Measurements from ENCODE around the gene NR5A2.

NR5A2 gene

GRCh38 chr1:200131551-200132125, 104.1 kb downstream of the NR5A2 start:
- no peaks in the 10 kb centered on the region for H3K4me1 ChIP-seq
- H3K4me2 ChIP-seq (ENCODE audit: low read length) = no peak overlapping the region
- TF ChIP-seq CTCF (IDR thresholded peaks at IDR 0.05) = no peak
- H2AFZ ChIP-seq = no peak overlapping the region
- no peak overlapping the region for H3K9ac ChIP-seq
- no peaks in the 10 kb centered on the region for H3K36me3 ChIP-seq (ENCODE audit: control insufficient read depth, insufficient read depth, low read length)
- no peaks in the 10 kb centered on the region for H3K79me2 ChIP-seq
- H3K9me3 ChIP-seq (ENCODE audit: control insufficient read depth, low read length) = no peaks in the 10 kb centered on the region
- H3K4me3 ChIP-seq (ENCODE audit: low read depth, low read length) = no peak overlapping the region
- H3K27ac ChIP-seq = no peak overlapping the region
- no peaks in the 10 kb centered on the region for H3K27me3 ChIP-seq (ENCODE audit: control insufficient read depth, insufficient read depth, low read length)

GRCh38 chr1:200133123-200133522, 105.6 kb downstream of the NR5A2 start:
- Histone ChIP-seq H3K27me3 (ENCODE audit: control insufficient read depth, insufficient read depth, low read length) (no peaks in the 10 kb centered on the region), H2AFZ (no peak overlapping the region), H3K79me2 (no peaks in the 10 kb centered on the region), H3K4me3 (ENCODE audit: low read depth, low read length) (no peak overlapping the region), H3K9ac (no peak overlapping the region), H3K4me2 (ENCODE audit: low read length) (no peak overlapping the region), H3K9me3 (ENCODE audit: control insufficient read depth, low read length) (no peaks in the 10 kb centered on the region), H3K36me3 (ENCODE audit: control insufficient read depth, insufficient read depth, low read length) (no peaks in the 10 kb centered on the region), H3K4me1 (no peaks in the 10 kb centered on the region), H3K27ac (no peak overlapping the region)
- TF ChIP-seq CTCF (IDR thresholded peaks at IDR 0.05) = no peak

- Histone ChIP-seq H3K27ac (no peak overlapping the region), H3K79me2 (no peaks in the 10 kb centered on the region), H3K4me1 (no peaks in the 10 kb centered on the region), H3K27me3 (ENCODE audit: control insufficient read depth, insufficient read depth, low read length) (no peaks in the 10 kb centered on the region), H3K9ac (no peak overlapping the region), H3K4me3 (ENCODE audit: low read depth, low read length) (no peak overlapping the region), H3K4me2 (ENCODE audit: low read length) (no peak overlapping the region), H3K36me3 (ENCODE audit: control insufficient read depth, insufficient read depth, low read length) (no peaks in the 10 kb centered on the region), H3K9me3 (ENCODE audit: control insufficient read depth, low read length) (no peaks in the 10 kb centered on the region), H2AFZ (no peak overlapping the region)
- TF ChIP-seq CTCF (IDR thresholded peaks at IDR 0.05) = no peak
These were observed 106.6 kb downstream of the NR5A2 start for GRCh38 chr1:200134116-200134515.

GRCh38 chr1:200136384-200136783, 108.9 kb downstream of the NR5A2 start:
- H3K9ac ChIP-seq = no peak overlapping the region
- H3K9me3 ChIP-seq (ENCODE audit: control insufficient read depth, low read length) = no peaks in the 10 kb centered on the region
- no peak for TF ChIP-seq CTCF (IDR thresholded peaks at IDR 0.05)

GRCh38 chr1:200139661-200140250, 112.2 kb downstream of the NR5A2 start:
- Histone ChIP-seq H2AFZ (no peak overlapping the region), H3K4me3 (ENCODE audit: low read depth, low read length) (no peak overlapping the region), H3K27me3 (ENCODE audit: control insufficient read depth, insufficient read depth, low read length) (no peaks in the 10 kb centered on the region), H3K4me2 (ENCODE audit: low read length) (no peak overlapping the region), H3K27ac (no peak overlapping the region), H3K79me2 (no peaks in the 10 kb centered on the region), H3K9me3 (ENCODE audit: control insufficient read depth, low read length) (no peaks in the 10 kb centered on the region), H3K9ac (no peak overlapping the region), H3K36me3 (ENCODE audit: control insufficient read depth, insufficient read depth, low read length) (no peaks in the 10 kb centered on the region), H3K4me1 (no peaks in the 10 kb centered on the region)
- TF ChIP-seq CTCF (IDR thresholded peaks at IDR 0.05) = no peak

More at GRCh38 chr1:200136384-200136783, 108.9 kb downstream of the NR5A2 start:
- Histone ChIP-seq H3K36me3 (ENCODE audit: control insufficient read depth, insufficient read depth, low read length) (no peaks in the 10 kb centered on the region), H3K27ac (no peak overlapping the region), H3K4me3 (ENCODE audit: low read depth, low read length) (no peak overlapping the region), H3K79me2 (no peaks in the 10 kb centered on the region), H3K4me1 (no peaks in the 10 kb centered on the region), H3K27me3 (ENCODE audit: control insufficient read depth, insufficient read depth, low read length) (no peaks in the 10 kb centered on the region), H2AFZ (no peak overlapping the region), H3K4me2 (ENCODE audit: low read length) (no peak overlapping the region)

Data from parathyroid adenoma (tissue), 2 donors.